HepG2 (cell line): ENCODE data around the gene ARL11. TPM values are rescaled to one million over a fixed set of nuclear protein-coding genes. Genes with fewer than 3 reads are reported as not detected.
A peak's percentile ranks its signal among the peaks of the same experiment; 100 is the strongest.

ENCODE experiments used
- AKNA ChIP-seq: sonication (generic); formaldehyde crosslinking; IDR thresholded peaks from 2 replicates; pipeline ENCODE4 v1.4.0; 2020; ENCODE audit warnings: missing genetic modification reagents, borderline replicate concordance
- DNMT1 ChIP-seq: sonication (generic); formaldehyde crosslinking; IDR thresholded peaks from 2 replicates; pipeline ENCODE4 v1.5.1; 2020; ENCODE audit warnings: mild to moderate bottlenecking, missing genetic modification reagents
- ELF1 ChIP-seq: sonication (generic); formaldehyde crosslinking; IDR thresholded peaks from 2 replicates; pipeline ENCODE4 v1.4.0; 2020; ENCODE audit warnings: missing genetic modification reagents
- ESRRA ChIP-seq: sonication (generic); formaldehyde crosslinking; IDR thresholded peaks from 2 replicates; pipeline ENCODE4 v1.5.1; 2020; ENCODE audit warnings: mild to moderate bottlenecking, low read depth, missing genetic modification reagents
- HDAC1 ChIP-seq: sonication (generic); formaldehyde crosslinking; IDR thresholded peaks from 2 replicates; pipeline ENCODE4 v1.5.1; 2020; ENCODE audit warnings: mild to moderate bottlenecking, missing genetic modification reagents
- HNF1B ChIP-seq: sonication (generic); formaldehyde crosslinking; IDR thresholded peaks from 2 replicates; pipeline ENCODE4 v1.5.1; 2020; ENCODE audit warnings: mild to moderate bottlenecking, moderate library complexity, missing genetic modification reagents
- HNRNPLL ChIP-seq: fragments of 200-400 bp; formaldehyde crosslinking; IDR thresholded peaks from 2 replicates; pipeline ENCODE4 v1.6.1; 2017; ENCODE audit warnings: mild to moderate bottlenecking, low read depth, low read length; ENCODE audit not compliant: poor library complexity, severe bottlenecking
- KMT2B ChIP-seq: IDR thresholded peaks from 2 replicates; pipeline ENCODE4 v1.6.1; 2016; ENCODE audit warnings: missing genetic modification reagents, missing compliant biosample characterization
- MAF1 ChIP-seq: sonication (generic); formaldehyde crosslinking; IDR thresholded peaks from 2 replicates; pipeline ENCODE4 v1.5.0; 2020; ENCODE audit warnings: missing genetic modification reagents, borderline replicate concordance
- MTA1 ChIP-seq: sonication (generic); formaldehyde crosslinking; IDR thresholded peaks from 2 replicates; pipeline ENCODE4 v1.4.0; 2020; ENCODE audit warnings: missing genetic modification reagents, mild to moderate bottlenecking, borderline replicate concordance
- NCOR1 ChIP-seq: fragments of 200-600 bp; sonication (generic); IDR thresholded peaks from 2 replicates; pipeline ENCODE4 v1.7.0; 2017; ENCODE audit warnings: antibody characterized with exemption, low read length, borderline replicate concordance
- PHF20 ChIP-seq: sonication (generic); formaldehyde crosslinking; IDR thresholded peaks from 2 replicates; pipeline ENCODE4 v1.5.0; 2020; ENCODE audit warnings: mild to moderate bottlenecking, missing genetic modification reagents
- RBM39 ChIP-seq: fragments of 200-400 bp; formaldehyde crosslinking; IDR thresholded peaks from one replicate; pipeline ENCODE4 v1.6.1; 2018; ENCODE audit warnings: antibody characterized with exemption, mild to moderate bottlenecking, low read depth, low read length; ENCODE audit not compliant: poor library complexity, severe bottlenecking
- SAP130 ChIP-seq: IDR thresholded peaks from 2 replicates; pipeline ENCODE4 v1.6.1; 2016; ENCODE audit warnings: low read depth
- ZNF18 ChIP-seq: sonication (generic); formaldehyde crosslinking; IDR thresholded peaks from 2 replicates; pipeline ENCODE4 v1.8.0; 2022; ENCODE audit warnings: mild to moderate bottlenecking, missing genetic modification reagents; ENCODE audit not compliant: insufficient replicate concordance
- ZNF263 ChIP-seq: sonication (generic); formaldehyde crosslinking; IDR thresholded peaks from 2 replicates; pipeline ENCODE4 v1.4.0; 2020; ENCODE audit warnings: missing genetic modification reagents
- ZSCAN30 ChIP-seq: sonication (generic); formaldehyde crosslinking; IDR thresholded peaks from 2 replicates; pipeline ENCODE4 v1.5.0; 2020; ENCODE audit warnings: mild to moderate bottlenecking, missing genetic modification reagents
- polyA plus RNA-seq, 8 experiments: library from polyadenylated mRNA; depleted of rRNA in 3 of 8; stranded (reverse) in 7 of 8; unstranded in 1 of 8; fragments of >200 nt; fragmentation: Illumina TruSeq in 4 of 8; extraction: Trizol in 4 of 8; gene quantifications; 2 replicates each; pipeline versions ENCODE4 v1.2.1 to v1.2.3, GENCODE V29; 2011 to 2016; ENCODE audit warnings: low read depth in 4 of 8, missing spikeins in 1 of 8, mixed read lengths in 1 of 8; ENCODE audit not compliant: insufficient read depth in 1 of 8
- total RNA-seq, 5 experiments: library from RNA; depleted of rRNA; stranded (reverse); fragments of >200 nt; fragmentation: Illumina TruSeq; extraction: Trizol; gene quantifications; 2 replicates each; pipeline ENCODE4 v1.2.3, GENCODE V29; 2016; ENCODE audit warnings: low read depth in 1 of 5
- TF ChIP-seq, protein P1 (sequence below): fragments of 450-650 bp; IDR thresholded peaks from 2 replicates; pipeline ENCODE4 v1.6.1; 2017

ARL11 gene
- total and polyA plus RNA-seq, 2 of the 13 experiments (the other 11 are each of a cell fraction or from before 2014, with no cell fraction given) = 0.04 to 0.22 TPM

GRCh38 chr13:49585220-49586157 lies 42.8 kb upstream of the ARL11 start, which contains the start of gene RCBTB1 (continued):
- TF ChIP-seq AKNA (CRISPR knock-in tag) = peak; percentile 53; the same call in 1 of the 2 replicates
- peak; percentile 54; the same call in 1 of the 2 replicates for TF ChIP-seq ZNF263 (CRISPR knock-in tag)
- TF ChIP-seq MAF1 (CRISPR knock-in tag) = 0 out of 2 replicates have a peak, but pooled peaks have one; percentile 25
- TF ChIP-seq ZSCAN30 (CRISPR knock-in tag) = no peak
- TF ChIP-seq ELF1 (CRISPR knock-in tag) = peak; percentile 62
- TF ChIP-seq, protein P1, sequence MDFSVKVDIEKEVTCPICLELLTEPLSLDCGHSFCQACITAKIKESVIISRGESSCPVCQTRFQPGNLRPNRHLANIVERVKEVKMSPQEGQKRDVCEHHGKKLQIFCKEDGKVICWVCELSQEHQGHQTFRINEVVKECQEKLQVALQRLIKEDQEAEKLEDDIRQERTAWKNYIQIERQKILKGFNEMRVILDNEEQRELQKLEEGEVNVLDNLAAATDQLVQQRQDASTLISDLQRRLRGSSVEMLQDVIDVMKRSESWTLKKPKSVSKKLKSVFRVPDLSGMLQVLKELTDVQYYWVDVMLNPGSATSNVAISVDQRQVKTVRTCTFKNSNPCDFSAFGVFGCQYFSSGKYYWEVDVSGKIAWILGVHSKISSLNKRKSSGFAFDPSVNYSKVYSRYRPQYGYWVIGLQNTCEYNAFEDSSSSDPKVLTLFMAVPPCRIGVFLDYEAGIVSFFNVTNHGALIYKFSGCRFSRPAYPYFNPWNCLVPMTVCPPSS = no peak
- peak; percentile 90 for TF ChIP-seq RBM39
- peak; percentile 65 for TF ChIP-seq HDAC1 (CRISPR knock-in tag)
- peak; percentile 61 for TF ChIP-seq SAP130
- TF ChIP-seq DNMT1 (CRISPR knock-in tag) = peak; percentile 88
- TF ChIP-seq KMT2B = peak; percentile 65
- TF ChIP-seq NCOR1 = no peak
- 0 out of 2 replicates have a peak, but pooled peaks have one; percentile 21 for TF ChIP-seq MTA1 (CRISPR knock-in tag)
- peak; percentile 74 for TF ChIP-seq PHF20 (CRISPR knock-in tag)
- no peak for TF ChIP-seq HNF1B (CRISPR knock-in tag)
- peak; percentile 32 for TF ChIP-seq ZNF18 (CRISPR knock-in tag)
- TF ChIP-seq HNRNPLL = peak; percentile 64
- TF ChIP-seq ESRRA (CRISPR knock-in tag) = no peak
